Measurements from ENCODE around the gene BDH1.

- TF ChIP-seq, protein P1, sequence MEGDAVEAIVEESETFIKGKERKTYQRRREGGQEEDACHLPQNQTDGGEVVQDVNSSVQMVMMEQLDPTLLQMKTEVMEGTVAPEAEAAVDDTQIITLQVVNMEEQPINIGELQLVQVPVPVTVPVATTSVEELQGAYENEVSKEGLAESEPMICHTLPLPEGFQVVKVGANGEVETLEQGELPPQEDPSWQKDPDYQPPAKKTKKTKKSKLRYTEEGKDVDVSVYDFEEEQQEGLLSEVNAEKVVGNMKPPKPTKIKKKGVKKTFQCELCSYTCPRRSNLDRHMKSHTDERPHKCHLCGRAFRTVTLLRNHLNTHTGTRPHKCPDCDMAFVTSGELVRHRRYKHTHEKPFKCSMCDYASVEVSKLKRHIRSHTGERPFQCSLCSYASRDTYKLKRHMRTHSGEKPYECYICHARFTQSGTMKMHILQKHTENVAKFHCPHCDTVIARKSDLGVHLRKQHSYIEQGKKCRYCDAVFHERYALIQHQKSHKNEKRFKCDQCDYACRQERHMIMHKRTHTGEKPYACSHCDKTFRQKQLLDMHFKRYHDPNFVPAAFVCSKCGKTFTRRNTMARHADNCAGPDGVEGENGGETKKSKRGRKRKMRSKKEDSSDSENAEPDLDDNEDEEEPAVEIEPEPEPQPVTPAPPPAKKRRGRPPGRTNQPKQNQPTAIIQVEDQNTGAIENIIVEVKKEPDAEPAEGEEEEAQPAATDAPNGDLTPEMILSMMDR (IDR thresholded peaks at IDR 0.05): no peak
- TF ChIP-seq POLR2A (IDR thresholded peaks at IDR 0.05): no peak
Observed at GRCh38 chr3:197495999-197496745, 59.6 kb downstream of the BDH1 start.

All from upper lobe of left lung (tissue), 4 donors.